ENCODE results near the gene APOD. TPM values are rescaled to one million over a fixed set of nuclear protein-coding genes. Genes with fewer than 3 reads are reported as not detected.

Gene APOD
- total and polyA plus RNA-seq, 2 of the 4 experiments (the other 2 are of a cell fraction), result 0.36 TPM; not detected in 1

DNA sequence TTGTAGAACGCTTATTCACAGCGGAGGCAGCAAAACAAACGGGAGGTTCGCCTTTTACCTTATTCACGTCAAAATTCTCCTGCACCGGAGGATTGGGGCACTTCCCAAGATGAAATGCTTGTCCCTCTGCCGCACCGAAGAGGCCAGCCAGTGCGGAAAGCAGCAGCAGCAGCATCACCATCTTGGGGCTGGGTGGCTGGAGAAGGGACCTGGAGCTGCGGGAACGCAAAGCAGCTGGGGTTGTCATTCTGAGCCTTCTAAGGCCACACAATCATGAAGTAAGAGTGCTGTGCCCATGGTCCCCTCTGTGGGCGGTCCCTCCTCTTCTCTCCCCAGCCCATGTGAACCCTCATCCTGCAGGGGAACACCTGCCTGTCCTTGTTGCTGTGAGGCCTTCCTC lies 4.5 kb downstream of the APOD start:
- ATAC-seq (ENCODE audit: low read depth), result no peak
- no peak overlapping the region for H2AFZ ChIP-seq (replicated peaks; ENCODE audit: low read length, poor library complexity)
- H3K23ac ChIP-seq (ENCODE audit: low read depth, low read length), result no peak overlapping the region
- H3K79me1 ChIP-seq (ENCODE audit: low read depth in 1 of 2, low read length in 2 of 2), result no peaks in the 10 kb centered on the region
- no peak overlapping the region for H3K27ac ChIP-seq (ENCODE audit: insufficient read depth, low read length)
- no peak overlapping the region for H2BK120ac ChIP-seq (ENCODE audit: low read depth, low read length)
- H2AK5ac ChIP-seq (ENCODE audit: low read depth, low read length), result no peak overlapping the region
- H2AK9ac ChIP-seq (replicated peaks; ENCODE audit: low read depth, low read length, poor library complexity), result no peak overlapping the region
- dilution Hi-C loops (cut with HindIII; ENCODE audit: low sequenced_read_pairs, unreplicated experiment) (no loop called here), intact Hi-C loops (cut with micrococcal nuclease) (no loop called here), in situ Hi-C loops (cut with MboI; ENCODE audit: low sequenced_read_pairs) (no loop called here)
- H3K27me3 ChIP-seq (ENCODE audit: control insufficient read depth, insufficient read depth, low read length), result peaks cover 22% of the 10 kb centered on the region
- no peak for DNase-seq
- H2BK5ac ChIP-seq (ENCODE audit: low read depth, low read length, poor library complexity, severe bottlenecking), result no peak overlapping the region
- H3K14ac ChIP-seq (replicated peaks; ENCODE audit: low read depth, low read length), result no peak overlapping the region
- no TSS peak for BruUV-seq (replicated peaks)
- H3K18ac ChIP-seq (ENCODE audit: low read depth, low read length), result no peak overlapping the region
- H3K9me1 ChIP-seq (ENCODE audit: insufficient read depth, low read length), result no peaks in the 10 kb centered on the region
- peaks cover 2% of the 10 kb centered on the region; the same call in 1 of the 2 replicates for H3K9me3 ChIP-seq (ENCODE audit: control insufficient read depth, insufficient read depth, low read length)
- no peak overlapping the region for H3K4me2 ChIP-seq (ENCODE audit: low read depth, low read length)
- H4K8ac ChIP-seq (ENCODE audit: low read depth in 2 of 2, low read length in 2 of 2), result no peak overlapping the region
- no peaks in the 10 kb centered on the region for H3K36me3 ChIP-seq (ENCODE audit: control insufficient read depth, insufficient read depth, low read length)
- CTCF ChIA-PET, result no interaction called here
- 84% methylated on average over 8 of the region's 12 CpGs; no CpG with 5 or more reads in 1 of the 2 experiments for WGBS, 2 experiments (ENCODE audit: extremely low coverage in 2 of 2, insufficient read length in 1 of 2)
- POLR2A ChIA-PET (ENCODE audit: unreplicated experiment), result no interaction called here
- no peak overlapping the region for H2BK15ac ChIP-seq (ENCODE audit: low read depth, low read length)
- no peak overlapping the region for H3K9ac ChIP-seq (ENCODE audit: low read depth, low read length)
- no peak overlapping the region for H2BK20ac ChIP-seq (ENCODE audit: low read depth, low read length)
- no peak overlapping the region for H4K91ac ChIP-seq (ENCODE audit: insufficient read depth, low read depth, low read length)
- H3K4me1 ChIP-seq (ENCODE audit: control insufficient read depth, insufficient read depth, low read length), result peaks cover 4% of the 10 kb centered on the region
- H3K4me3 ChIP-seq (ENCODE audit: insufficient read depth, low read depth, low read length), result no peak overlapping the region
- no peak for TF ChIP-seq MAZ (IDR thresholded peaks at IDR 0.05; ENCODE audit: borderline replicate concordance, low read depth, low read length)
- no peak for TF ChIP-seq RCOR1 (IDR thresholded peaks at IDR 0.05; ENCODE audit: insufficient replicate concordance, low read length)
- no peak for TF ChIP-seq RFX5 (IDR thresholded peaks at IDR 0.05; ENCODE audit: low read depth, low read length)
- TF ChIP-seq BHLHE40 (IDR thresholded peaks at IDR 0.05; ENCODE audit: low read depth, low read length), result no peak
- TF ChIP-seq CHD1 (IDR thresholded peaks at IDR 0.05; ENCODE audit: low read depth, low read length), result no peak
- no peak for TF ChIP-seq MXI1 (IDR thresholded peaks at IDR 0.05; ENCODE audit: borderline replicate concordance, low read depth, low read length)
- no peak for TF ChIP-seq RAD21 (IDR thresholded peaks at IDR 0.05; ENCODE audit: low read length)
- no peak for TF ChIP-seq USF2 (IDR thresholded peaks at IDR 0.05; ENCODE audit: low read depth, low read length)
- TF ChIP-seq CEBPB (IDR thresholded peaks at IDR 0.05; ENCODE audit: low read depth, low read length), result no peak
- TF ChIP-seq, protein P1, sequence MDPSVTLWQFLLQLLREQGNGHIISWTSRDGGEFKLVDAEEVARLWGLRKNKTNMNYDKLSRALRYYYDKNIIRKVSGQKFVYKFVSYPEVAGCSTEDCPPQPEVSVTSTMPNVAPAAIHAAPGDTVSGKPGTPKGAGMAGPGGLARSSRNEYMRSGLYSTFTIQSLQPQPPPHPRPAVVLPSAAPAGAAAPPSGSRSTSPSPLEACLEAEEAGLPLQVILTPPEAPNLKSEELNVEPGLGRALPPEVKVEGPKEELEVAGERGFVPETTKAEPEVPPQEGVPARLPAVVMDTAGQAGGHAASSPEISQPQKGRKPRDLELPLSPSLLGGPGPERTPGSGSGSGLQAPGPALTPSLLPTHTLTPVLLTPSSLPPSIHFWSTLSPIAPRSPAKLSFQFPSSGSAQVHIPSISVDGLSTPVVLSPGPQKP (IDR thresholded peaks at IDR 0.05; ENCODE audit: borderline replicate concordance, low read depth, low read length), result no peak
- no peak for TF ChIP-seq FOS (IDR thresholded peaks at IDR 0.05; ENCODE audit: low read depth, low read length)
- no peak for TF ChIP-seq POLR2A (IDR thresholded peaks at IDR 0.05; ENCODE audit: low read depth, low read length)
- H3K4ac ChIP-seq (ENCODE audit: low read depth, low read length), result no peak overlapping the region
- H4K5ac ChIP-seq (ENCODE audit: low read depth, low read length), result no peak overlapping the region
- no peak overlapping the region for H3K56ac ChIP-seq (ENCODE audit: extremely low read depth, insufficient read depth, low read length)
- no peaks in the 10 kb centered on the region for H4K20me1 ChIP-seq (ENCODE audit: insufficient read depth, low read length)

Measured in IMR-90 (cell line).